ENCODE data around the gene OPA3.
"Not testable (repeated sequence)": the region's sequence is repeated elsewhere in the genome, so short reads cannot be mapped to it uniquely, and the experiment has no call there.

Gene OPA3

DNA sequence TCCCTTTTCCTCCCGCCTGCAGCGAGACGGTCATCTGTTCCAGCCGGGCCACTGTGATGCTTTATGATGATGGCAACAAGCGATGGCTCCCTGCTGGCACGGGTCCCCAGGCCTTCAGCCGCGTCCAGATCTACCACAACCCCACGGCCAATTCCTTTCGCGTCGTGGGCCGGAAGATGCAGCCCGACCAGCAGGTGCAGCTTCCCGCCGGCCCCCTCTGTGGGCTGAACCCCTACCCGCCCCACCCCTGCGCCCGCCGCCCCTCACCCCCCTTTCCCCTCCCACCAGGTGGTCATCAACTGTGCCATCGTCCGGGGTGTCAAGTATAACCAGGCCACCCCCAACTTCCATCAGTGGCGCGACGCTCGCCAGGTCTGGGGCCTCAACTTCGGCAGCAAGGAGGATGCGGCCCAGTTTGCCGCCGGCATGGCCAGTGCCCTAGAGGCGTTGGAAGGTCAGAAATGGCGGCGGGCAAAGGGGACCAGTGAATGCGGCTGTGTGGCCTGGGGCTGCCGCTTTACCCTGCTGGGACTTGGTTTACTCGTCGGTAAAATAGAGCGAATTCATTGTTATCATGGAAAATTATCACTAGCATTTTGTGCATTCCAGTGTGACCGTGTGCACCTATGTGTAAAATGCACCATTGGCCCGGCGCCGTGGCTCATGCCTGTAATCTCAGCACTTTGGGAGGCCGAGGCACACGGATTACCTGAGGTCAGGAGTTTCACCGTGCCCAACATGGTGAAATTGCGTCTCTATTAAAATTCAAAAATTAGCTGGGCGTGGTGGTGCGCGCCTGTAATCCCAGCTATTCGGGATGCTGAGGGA, 66.7 kb downstream of the OPA3 start:
- DNase-seq, result no peak

DNA sequence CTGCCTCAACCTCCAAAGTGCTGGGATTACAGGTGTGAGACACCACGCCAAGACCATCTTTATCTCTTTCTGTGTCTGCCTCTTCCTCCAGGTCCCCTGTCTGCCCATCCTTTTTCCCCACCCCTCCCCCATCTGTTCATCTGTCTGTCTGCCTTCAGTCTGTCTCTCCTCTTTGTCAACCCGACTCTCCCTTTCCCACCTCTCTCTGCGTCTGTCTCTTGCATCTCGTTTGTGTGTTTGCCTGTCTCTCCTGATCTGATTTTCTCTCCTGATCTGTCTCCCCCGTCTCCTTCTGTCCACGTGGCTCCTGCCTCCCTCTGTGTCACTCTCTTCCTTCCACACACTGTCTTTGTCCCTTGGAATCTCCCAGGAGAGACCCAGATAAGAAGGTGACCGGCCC, 67.4 kb downstream of the OPA3 start:
- DNase-seq, result no peak

DNA sequence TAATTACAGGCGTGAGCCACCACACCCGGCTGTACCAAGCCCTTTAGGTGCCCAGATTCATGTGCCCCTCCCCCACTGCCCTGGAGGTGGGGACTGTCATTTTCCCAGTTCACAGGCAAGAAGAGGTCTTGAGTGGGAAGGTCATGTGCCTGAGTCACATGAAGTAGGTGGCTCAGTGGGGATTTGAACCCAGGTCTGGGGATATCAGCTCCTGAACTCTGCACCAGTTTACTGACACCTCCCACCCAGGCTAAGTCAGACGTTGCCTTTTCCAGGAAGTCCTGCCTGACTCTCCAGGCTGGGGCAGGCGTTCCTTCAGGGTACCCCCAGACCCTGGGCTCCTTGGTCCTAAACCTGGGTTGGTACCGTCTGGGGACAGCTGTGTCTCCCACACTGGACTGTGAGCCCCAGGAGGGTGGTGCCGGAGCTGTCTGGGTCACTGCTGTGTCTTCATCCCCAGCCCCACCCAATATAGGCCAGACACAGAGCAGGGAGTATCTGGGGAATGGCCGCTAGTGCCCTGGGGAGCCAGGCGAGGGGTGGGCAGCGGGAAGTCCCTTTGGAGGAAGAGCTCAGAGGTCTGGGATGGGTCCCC, 68.7 kb downstream of the OPA3 start:
- no peak for DNase-seq

DNA sequence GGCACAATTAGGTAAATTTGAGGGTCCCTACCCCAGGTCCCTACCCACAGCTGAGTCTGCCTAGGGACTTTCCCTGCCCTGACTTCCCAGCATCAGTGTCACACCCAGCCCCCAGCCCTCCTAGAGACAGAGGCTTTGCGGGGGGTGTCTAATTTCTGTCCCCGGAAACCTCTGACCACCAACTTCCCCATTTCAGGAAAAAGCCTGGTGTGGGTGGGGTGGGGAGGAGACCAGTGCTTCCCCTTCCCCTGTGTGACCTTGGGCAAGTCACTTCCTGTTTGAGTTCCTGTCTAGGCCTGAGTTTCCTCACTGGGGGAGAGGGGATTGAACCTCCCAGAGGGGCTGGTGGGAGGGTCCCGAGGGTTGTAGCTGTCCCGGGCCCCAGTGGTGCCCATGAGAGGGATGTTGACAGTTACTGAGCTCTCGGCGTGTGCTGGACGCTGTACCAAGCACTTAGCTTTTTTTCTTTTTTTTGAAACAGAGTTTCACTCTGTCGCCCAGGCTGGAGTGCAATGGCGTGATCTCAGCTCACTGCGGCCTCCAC, 69.4 kb downstream of the OPA3 start:
- no peak for DNase-seq

DNA sequence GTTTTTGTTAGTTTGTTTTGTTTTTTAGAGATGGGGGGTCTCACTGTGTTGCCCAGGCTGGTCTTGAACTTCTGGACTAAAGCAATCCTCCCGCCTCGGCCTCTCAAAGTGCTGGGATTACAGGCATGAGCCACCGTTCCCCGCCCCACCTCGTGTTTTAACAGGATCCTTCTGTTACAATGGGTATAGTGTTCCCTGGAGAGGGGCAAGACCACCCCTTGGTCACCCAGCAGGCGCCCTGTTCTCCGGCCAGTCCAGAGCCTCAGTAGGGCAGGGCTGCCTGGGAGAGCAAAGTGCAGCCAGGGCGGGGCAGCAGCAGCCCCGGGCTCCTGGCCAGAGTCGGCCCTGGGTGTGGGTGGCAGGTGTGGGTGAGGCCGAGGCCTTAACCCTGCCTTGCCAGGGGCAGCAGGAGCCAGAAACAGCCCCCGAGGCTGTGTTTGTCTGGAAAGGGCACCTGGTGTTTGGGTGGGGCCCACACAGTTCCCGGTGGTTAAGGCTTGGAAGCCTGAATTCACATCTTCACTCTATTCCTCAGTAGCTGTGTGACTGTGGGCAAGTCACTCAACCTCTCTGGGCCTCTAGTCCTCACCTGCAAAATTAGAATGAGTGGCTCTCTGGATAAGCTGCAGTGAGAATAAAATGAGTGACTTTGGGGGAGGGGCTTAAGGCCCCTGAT, 70.1 kb downstream of the OPA3 start:
- no peak for DNase-seq

DNA sequence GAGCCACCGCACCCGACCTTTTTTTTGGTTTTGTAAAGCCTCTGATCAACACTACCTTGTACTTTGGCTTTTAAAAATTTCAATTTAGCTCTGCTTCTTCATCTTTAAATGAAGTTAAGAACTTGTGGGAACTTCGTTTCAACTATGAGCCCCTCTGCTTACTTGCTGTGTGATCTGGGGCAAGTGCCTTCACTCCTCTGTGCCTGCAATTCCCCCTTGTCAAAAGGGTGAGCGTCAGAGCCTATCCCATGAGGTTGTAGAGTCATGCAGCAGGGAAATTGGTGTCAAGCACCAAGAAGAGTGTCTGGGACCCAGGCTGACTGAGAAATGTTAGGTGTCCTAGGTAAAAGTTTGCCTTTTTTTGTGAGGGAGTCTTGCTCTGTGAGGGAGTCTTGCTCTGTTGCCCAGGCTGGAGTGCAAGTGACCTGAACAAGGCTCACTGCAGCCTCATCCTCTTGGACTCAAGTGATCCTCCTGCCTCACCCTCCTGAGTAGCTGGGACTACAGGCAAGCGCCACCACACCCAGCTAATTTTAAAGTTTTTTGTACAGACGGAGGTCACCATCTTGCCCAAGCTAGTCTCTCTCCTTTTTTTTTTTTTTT, 71.6 kb downstream of the OPA3 start:
- DNase-seq, result no peak

DNA sequence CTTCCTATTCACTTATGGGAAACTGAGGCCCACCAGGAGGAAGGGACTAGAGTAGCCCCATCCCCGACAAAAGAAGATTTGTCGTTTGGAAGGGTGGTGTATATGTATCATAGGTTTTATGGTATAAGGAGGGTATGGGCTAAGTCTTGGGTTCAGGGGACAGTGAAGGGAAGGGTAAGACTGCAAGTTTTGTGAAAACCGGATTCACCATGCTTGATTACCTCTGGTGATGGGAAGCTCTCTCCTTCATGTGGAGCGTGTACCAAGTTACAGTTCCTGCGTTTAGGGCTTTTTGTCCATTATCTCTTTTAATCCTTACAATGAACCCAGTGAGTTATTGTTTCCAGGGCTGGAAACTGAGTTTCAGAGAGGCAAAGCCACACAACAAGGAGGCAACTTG, 73.5 kb downstream of the OPA3 start:
- DNase-seq, result no peak

DNA sequence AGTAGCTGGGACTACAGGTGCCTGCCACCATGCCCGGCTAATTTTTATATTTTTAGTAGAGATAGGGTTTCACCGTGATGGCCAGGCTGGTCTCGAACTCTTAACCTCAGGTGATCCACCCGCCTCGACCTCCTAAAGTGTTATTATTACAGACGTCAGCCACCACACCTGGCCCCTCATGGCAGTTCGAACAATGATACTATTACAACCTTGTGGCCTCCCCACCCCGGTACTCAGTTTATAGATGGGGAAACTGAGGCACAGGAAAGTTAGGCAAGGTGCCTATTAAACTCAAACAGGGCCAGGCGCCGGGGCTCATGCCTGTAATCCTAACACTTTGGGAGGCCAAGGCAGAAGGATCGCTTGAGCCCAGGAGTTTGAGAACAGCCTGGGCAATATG, 74.2 kb downstream of the OPA3 start:
- DNase-seq, result not testable (repeated sequence)

DNA sequence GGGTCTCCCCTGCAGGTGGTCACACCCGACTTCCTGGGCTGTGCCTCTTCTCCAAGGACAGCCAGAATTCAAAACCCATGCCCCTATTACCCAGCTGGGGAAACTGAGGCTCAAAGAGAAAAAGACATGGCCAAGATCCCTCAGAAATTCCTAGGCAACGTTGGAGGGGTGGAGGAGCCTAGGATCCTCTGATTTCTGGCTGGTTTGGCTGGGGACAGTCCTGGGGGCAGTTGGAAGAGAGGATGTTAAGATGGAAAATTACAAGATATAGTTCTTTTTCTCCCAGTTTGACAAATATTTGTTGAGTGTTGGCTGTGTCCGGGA, 74.9 kb downstream of the OPA3 start:
- DNase-seq, result no peak

DNA sequence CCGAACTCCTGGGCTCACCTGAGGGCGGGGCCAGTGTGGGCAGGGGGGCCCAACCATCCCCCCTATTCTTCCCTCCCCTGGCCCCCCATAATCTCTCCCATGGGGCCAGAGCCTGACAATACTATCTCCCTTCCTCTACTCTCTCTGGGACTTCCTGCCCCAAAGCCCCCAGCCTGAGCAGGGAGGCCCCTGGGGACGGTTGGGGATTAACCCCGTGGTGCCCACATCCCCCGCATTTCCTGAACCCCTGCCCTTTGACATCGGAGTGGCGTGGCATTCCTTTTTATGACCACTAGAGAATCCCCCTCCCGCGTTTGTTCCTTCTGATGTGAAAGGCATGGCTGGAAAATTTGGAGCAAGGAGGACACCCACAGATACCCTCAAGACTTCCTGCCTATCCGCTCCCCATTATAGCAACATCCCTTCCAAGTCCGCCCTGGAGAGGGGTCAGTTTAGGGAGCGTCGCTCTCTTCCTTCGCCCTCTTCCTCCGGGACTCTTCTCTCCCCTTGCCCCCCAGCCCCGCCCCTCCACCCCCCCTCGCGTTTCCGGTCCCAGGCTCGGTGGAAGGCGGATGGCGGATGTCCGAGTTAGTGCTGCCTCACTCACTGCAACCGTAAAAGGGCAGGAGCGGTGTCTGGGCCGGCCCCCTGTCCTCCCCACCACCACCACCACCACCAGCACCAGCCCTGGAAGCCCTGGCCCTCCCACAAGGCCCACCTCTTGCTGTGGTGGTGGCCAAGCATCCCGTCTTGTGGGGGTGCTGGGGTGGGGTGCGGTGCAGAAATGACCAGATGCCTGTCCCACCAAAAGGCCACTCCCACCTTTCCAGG, 75.5 kb downstream of the OPA3 start:
- DNase-seq, result no peak

DNA sequence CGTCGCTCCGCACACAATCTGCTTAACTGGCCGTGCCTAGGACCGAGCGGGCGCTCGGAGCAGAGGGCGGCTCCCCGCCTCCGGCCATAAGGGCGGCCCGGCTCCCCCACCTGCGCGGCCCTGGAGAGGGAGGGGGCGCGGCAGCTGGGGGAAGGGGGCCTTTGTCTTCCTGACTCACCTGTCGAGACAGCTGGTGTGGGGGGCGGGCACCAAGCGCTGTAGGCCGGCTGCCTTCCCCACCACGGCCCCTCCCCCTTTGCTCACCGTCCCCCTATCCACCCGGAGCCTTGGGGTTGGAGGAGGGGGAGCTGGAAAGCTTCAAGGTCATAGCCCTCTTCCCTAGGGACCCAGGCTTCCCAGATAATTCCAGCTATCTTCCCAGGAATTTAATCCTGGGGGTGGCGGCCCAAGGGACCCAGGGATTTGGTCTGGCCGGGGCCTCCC, 76.2 kb downstream of the OPA3 start:
- no peak for DNase-seq

DNA sequence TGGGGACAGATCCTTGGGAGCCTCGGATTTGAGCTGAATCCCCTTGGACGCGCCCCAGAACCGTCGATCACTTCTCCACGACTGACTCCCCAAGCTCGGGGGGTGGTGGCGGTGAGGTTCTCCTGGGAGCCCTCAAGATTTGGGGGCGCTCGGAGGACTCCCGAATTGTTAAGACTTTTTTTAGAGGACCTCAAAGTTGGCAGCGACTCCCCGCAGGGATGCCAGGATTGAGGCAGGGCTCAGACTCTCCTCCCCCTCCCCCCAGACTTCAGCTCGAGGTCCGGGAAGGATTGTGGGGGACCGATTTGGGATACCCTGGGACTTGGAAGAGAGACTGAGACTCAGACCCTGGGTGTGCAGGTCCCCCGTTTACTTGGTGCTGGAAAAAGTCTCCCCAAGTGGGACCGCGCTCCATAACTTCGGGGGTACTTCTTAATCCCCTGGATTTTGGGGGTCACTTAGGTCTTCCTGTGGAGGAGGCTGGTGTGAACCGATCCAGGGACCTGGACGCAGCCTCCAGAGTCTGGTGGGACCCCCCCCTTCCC, 76.7 kb downstream of the OPA3 start:
- DNase-seq, result no peak

DNA sequence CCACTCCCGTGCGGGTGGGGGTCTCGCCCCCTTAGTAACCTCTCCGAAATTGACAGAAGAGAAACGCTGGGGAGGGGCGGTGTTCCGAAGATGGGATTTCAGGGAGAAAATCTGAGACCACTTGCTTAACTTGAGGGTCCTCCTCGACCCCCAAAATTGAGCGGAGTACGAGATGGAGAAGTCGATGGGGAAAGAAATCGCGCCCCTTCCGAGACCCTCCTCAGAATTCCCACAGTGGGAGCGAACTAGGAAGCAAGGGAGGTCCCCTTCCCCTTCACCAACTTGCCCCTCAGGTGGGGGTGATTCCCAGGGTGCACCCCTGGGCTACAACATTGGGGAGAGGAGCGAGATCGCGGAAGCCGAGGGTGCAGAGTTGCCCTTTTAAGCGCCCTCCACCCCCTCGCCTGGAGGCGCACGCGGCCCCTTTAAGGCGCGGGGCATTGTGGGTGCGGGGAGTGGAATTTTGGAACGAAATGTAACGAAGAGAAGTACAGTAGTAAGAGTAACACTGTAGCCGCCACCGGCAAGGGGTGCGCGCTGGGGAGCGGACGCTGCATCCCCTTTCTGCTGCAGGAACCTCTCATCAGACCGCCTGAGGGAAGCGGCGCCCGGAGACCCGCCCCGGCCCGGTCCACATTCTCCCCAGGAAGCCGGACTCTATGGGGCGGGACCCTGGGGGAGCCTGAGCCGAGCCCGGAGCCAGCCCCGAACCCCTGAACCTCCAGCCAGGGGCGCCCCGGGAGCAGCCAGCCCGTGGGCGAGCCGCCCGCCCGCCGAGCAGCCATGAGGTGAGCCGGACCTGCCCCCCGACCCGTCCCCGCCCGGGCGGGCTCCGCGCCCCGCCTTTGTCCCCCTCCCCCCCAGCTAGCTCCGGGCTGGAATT, 77.4 kb downstream of the OPA3 start, which contains the start of gene VASP:
Gene VASP (plus strand): TSS at position 491 of the 883 bp plus-strand sequence. CDS start 293 bp downstream, at position 784.
- DNase-seq, result no peak

DNA sequence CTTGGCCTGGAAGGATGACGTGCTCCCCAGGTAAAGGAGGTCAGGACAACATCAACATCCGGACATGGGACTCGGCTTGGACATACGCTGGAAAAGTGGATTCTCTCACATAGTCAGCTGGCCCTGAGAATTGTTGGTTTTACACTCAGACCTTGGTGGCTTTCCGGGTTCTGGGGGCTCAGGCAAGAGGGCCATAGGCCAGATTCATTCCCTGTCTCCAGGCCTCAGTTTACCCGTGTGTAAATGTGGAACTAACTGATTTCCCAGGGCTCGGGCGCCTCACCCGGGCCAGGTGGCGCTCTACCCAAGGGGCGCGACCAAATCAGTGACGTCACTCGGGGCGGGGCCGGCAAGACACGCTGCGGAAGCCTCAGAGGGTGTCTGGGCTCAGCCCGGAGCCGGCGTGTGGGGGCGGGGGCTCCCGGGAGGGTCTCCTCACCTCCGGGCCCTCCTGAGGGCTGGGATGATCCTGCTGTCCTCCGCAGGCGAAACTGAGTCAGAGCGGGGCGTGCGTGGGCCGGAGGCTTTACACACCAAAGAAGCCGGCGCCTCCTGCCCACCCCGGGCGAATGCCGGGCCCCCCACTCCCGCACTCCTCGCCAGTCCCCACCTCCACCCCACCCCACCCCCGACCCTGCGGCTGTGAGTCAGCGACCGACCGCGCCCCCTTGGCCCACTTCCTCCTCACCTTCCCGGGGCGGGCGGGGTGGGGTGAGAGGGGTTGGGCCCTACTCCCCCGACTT, 78.2 kb downstream of the OPA3 start:
- peak; percentile 80 for DNase-seq

DNA sequence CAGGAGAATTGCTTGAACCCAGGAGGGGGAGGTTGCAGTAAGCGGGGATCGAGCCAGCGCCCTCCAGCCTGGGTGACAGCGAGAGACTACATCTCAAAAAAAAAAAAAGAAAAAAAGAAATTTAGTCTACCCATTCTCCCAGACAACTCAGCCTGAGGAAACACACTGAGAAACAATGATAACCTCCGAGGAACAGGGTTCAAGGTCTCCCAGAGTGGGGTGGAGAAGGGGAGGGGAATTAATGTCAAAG, 78.7 kb downstream of the OPA3 start:
- no peak for DNase-seq

DNA sequence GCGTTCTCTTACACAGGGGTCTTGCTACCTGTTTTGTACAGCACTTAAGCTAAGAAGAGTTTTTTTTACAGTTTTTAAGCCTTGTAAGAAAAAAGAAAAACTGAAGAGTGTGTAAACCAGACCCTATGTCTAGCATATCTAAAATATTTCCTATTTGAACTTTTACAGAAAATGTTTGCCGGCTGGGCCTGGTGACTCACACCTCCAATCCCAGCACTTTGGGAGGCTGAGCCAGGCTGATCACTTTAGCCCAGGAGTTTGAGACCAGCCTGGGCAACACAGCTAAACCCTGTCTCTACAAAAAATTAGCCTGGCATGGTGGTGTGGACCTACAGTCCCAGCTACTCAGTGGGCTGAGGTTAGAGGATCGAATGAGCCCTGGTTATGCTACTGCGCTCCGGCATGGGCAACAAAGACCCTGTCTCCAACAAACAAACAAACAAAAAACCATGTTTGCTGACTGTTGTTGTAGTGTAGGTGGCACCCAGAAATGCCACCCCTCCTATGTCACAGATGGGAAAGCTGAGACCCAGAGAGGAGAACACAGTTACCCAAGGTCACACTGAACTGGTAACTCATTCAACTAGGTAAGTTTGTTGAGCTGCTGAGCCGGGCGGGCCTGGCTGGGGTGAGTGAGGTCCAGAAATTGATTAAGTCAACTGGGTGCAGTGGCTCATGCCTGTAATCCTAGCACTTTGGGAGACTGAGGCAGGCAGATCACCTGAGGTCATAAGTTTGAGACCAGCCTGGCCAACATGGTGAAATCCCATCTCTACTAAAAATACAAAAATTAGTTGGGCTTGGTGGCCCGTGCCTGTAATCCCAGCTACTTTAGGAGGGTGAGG, 79.2 kb downstream of the OPA3 start:
- DNase-seq, result no peak

DNA sequence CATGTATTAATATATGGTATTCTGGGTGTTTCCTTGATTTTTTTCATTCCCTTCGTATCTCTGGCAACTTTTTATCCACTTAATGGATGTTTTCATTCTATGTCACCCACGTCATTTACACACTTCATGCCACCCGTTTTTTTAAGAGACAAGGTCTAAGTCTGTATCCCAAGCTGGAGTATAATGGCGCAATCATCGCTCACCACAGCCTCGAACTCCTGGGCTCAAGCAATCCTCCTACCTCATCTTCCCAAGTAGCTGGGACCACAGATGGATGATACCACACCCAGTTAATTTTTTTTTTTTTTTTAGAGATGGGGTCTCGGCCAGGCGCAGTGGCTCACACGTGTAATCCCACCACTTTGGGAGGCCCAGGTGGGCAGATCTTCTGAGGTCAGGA, 80.7 kb downstream of the OPA3 start:
- no peak for DNase-seq

DNA sequence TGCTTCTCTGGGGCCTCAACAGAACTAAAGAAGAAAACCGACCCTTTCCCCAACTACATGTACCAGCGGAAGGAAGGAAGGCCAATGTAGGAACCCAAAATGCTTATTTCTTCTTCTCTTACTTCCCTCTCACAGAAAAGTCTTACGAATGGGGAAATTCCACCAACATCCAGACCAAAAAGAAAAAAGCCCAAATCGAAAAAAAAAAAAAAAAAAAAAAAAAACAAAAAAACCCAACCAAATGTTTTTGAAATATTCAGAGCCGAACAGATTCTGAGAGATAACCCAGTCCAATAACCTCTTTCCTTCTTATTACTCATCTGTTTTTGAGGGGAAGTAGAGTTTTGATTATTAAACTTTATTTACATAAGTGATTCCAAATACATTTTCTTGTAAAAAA, 82.5 kb downstream of the OPA3 start:
- no peak for DNase-seq

DNA sequence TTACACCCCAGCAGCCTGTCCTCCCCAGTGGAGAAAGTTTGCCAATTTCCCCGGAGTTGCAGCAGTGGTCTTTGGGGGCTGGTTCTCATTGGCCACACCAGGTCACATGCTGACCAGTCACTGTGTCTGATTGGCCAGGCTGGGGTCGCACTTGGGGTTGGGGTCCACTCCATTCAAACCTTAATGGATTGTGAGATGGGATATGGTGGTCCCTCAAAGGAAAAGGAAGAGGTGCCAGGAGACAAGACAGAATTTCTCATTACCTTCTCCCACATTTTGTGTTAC, 82.9 kb downstream of the OPA3 start:
- DNase-seq, result no peak
